Loucy (cell line): ENCODE measurements around the gene P2RX2.

Source experiments
- H2AFZ ChIP-seq: fragments of 200-600 bp; sonication (generic); 2 replicates; pipeline ENCODE4 v1.6.0; 2016; ENCODE audit warnings: antibody characterized with exemption, mild to moderate bottlenecking, low read length, moderate library complexity
- H3F3A ChIP-seq: fragments of 200-600 bp; 2 replicates; pipeline ENCODE4 v1.6.0; 2016; ENCODE audit warnings: antibody characterized with exemption, low read depth, mild to moderate bottlenecking
- H3K27me3 ChIP-seq: fragments of 200-600 bp; sonication (generic); 2 replicates; pipeline ENCODE4 v1.6.1; 2014; ENCODE audit warnings: low read length, mild to moderate bottlenecking; ENCODE audit not compliant: insufficient read depth, poor library complexity, severe bottlenecking
- H3K36me3 ChIP-seq: fragments of 200-600 bp; sonication (generic); 2 replicates; pipeline ENCODE4 v1.6.1; 2016; ENCODE audit warnings: low read length; ENCODE audit not compliant: insufficient read depth
- H3K4me1 ChIP-seq: fragments of 200-600 bp; sonication (generic); 2 replicates; pipeline ENCODE4 v1.5.1; 2014; ENCODE audit warnings: low read length, mild to moderate bottlenecking; ENCODE audit not compliant: insufficient read depth, poor library complexity, severe bottlenecking
- H3K4me2 ChIP-seq: fragments of 200-600 bp; sonication (generic); 2 replicates; pipeline ENCODE4 v1.6.0; 2014; ENCODE audit warnings: antibody characterized with exemption, low read length, low read depth, mild to moderate bottlenecking; ENCODE audit not compliant: poor library complexity, severe bottlenecking
- H3K4me3 ChIP-seq: fragments of 200-600 bp; sonication (generic); 2 replicates; pipeline ENCODE4 v1.5.1; 2014; ENCODE audit warnings: low read length, mild to moderate bottlenecking, mixed read lengths; ENCODE audit not compliant: poor library complexity, severe bottlenecking
- H3K79me2 ChIP-seq: fragments of 200-600 bp; sonication (generic); 2 replicates; pipeline ENCODE4 v1.6.1; 2014; ENCODE audit warnings: low read length; ENCODE audit not compliant: insufficient read depth
- H3K9ac ChIP-seq: fragments of 200-600 bp; sonication (generic); 2 replicates; pipeline ENCODE4 v1.6.0; 2014; ENCODE audit warnings: mild to moderate bottlenecking, low read depth, low read length, moderate library complexity; ENCODE audit not compliant: poor library complexity, severe bottlenecking
- H3K9me2 ChIP-seq: fragments of 200-600 bp; sonication (generic); replicated peaks from 2 replicates; pipeline ENCODE4 v1.6.1; 2016; ENCODE audit warnings: low read depth, low read length, mixed read lengths
- H3K9me3 ChIP-seq: fragments of 200-600 bp; sonication (generic); 2 replicates; pipeline ENCODE4 v1.6.1; 2014; ENCODE audit warnings: mild to moderate bottlenecking, antibody characterized with exemption, low read length, low read depth; ENCODE audit not compliant: insufficient read depth
- H4K20me1 ChIP-seq: fragments of 200-600 bp; sonication (generic); 2 replicates; pipeline ENCODE4 v1.6.0; 2014; ENCODE audit warnings: antibody characterized with exemption, low read length, mild to moderate bottlenecking; ENCODE audit not compliant: insufficient read depth, poor library complexity, severe bottlenecking
- EZH2phosphoT487 ChIP-seq: fragments of 200-600 bp; IDR thresholded peaks from 2 replicates; pipeline ENCODE4 v1.6.1; 2018; ENCODE audit warnings: antibody characterized with exemption, mild to moderate bottlenecking, moderate library complexity, borderline replicate concordance
- TF ChIP-seq, protein P1 (sequence below): fragments of 200-600 bp; sonication (generic); conservative IDR thresholded peaks from 2 replicates; pipeline ENCODE4 v1.5.1; 2014; ENCODE audit warnings: mild to moderate bottlenecking, antibody characterized with exemption, low read length

The P2RX2 gene

DNA sequence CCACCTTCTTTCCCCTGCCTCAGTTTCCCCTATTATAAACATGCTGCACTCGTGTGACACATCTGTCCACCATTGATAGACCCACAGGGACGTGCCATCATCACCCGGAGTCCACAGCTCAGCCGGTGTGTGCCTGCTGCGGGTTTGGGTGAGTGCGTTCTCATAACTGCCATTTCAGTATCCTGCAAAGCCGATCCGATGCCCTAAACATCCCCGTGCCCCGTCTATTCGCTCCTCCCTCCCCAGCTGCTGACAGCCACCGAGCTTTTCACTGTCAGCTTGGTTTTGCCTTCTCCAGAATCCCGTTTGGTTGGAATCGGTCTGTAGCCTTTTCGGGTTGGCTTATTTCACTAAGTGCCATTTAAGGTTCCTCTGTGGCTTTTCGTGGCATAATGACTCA lies 12.1 kb upstream of the P2RX2 start:
- Histone ChIP-seq H3K4me1 (no peaks in the 10 kb centered on the region), H3K9ac (no peak overlapping the region), H3K9me2 (no peaks in the 10 kb centered on the region), H3K4me2 (no peak overlapping the region), H3K79me2 (no peaks in the 10 kb centered on the region), H3K27me3 (no peaks in the 10 kb centered on the region), H3F3A (no peaks in the 10 kb centered on the region), H3K4me3 (no peak overlapping the region), H3K36me3 (no peaks in the 10 kb centered on the region), H2AFZ (no peak overlapping the region), H3K9me3 (no peaks in the 10 kb centered on the region), H4K20me1 (no peaks in the 10 kb centered on the region)
- TF ChIP-seq EZH2phosphoT487, result no peak
- TF ChIP-seq, protein P1, sequence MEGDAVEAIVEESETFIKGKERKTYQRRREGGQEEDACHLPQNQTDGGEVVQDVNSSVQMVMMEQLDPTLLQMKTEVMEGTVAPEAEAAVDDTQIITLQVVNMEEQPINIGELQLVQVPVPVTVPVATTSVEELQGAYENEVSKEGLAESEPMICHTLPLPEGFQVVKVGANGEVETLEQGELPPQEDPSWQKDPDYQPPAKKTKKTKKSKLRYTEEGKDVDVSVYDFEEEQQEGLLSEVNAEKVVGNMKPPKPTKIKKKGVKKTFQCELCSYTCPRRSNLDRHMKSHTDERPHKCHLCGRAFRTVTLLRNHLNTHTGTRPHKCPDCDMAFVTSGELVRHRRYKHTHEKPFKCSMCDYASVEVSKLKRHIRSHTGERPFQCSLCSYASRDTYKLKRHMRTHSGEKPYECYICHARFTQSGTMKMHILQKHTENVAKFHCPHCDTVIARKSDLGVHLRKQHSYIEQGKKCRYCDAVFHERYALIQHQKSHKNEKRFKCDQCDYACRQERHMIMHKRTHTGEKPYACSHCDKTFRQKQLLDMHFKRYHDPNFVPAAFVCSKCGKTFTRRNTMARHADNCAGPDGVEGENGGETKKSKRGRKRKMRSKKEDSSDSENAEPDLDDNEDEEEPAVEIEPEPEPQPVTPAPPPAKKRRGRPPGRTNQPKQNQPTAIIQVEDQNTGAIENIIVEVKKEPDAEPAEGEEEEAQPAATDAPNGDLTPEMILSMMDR, result no peak

GRCh38 chr12:132606927-132607326 lies 11.6 kb upstream of the P2RX2 start:
- Histone ChIP-seq H3K4me3 (no peak overlapping the region), H3F3A (no peaks in the 10 kb centered on the region), H2AFZ (no peak overlapping the region), H3K4me1 (no peaks in the 10 kb centered on the region), H3K79me2 (no peaks in the 10 kb centered on the region), H4K20me1 (no peaks in the 10 kb centered on the region), H3K9me2 (no peaks in the 10 kb centered on the region), H3K27me3 (no peaks in the 10 kb centered on the region), H3K9ac (no peak overlapping the region), H3K4me2 (no peak overlapping the region), H3K36me3 (no peaks in the 10 kb centered on the region), H3K9me3 (no peaks in the 10 kb centered on the region)
- TF ChIP-seq, protein P1, result no peak
- no peak for TF ChIP-seq EZH2phosphoT487

GRCh38 chr12:132608231-132609171 lies 10.1 kb upstream of the P2RX2 start:
- Histone ChIP-seq H3K36me3 (no peaks in the 10 kb centered on the region), H3F3A (no peaks in the 10 kb centered on the region), H3K4me3 (no peak overlapping the region), H3K4me1 (no peaks in the 10 kb centered on the region), H3K9me2 (no peaks in the 10 kb centered on the region), H3K9me3 (no peaks in the 10 kb centered on the region), H2AFZ (no peak overlapping the region), H4K20me1 (no peaks in the 10 kb centered on the region), H3K4me2 (no peak overlapping the region), H3K79me2 (no peaks in the 10 kb centered on the region), H3K27me3 (no peaks in the 10 kb centered on the region), H3K9ac (no peak overlapping the region)
- no peak for TF ChIP-seq EZH2phosphoT487
- TF ChIP-seq, protein P1, result no peak
